ENCODE measurements around the gene SF1. TPM values are rescaled to one million over a fixed set of nuclear protein-coding genes. Genes with fewer than 3 reads are reported as not detected.
A peak's percentile ranks its signal among the peaks of the same experiment; 100 is the strongest.

Gene SF1
- total and polyA plus RNA-seq, 2 donors from 2014 or later, result 87.5 to 320 TPM

DNA sequence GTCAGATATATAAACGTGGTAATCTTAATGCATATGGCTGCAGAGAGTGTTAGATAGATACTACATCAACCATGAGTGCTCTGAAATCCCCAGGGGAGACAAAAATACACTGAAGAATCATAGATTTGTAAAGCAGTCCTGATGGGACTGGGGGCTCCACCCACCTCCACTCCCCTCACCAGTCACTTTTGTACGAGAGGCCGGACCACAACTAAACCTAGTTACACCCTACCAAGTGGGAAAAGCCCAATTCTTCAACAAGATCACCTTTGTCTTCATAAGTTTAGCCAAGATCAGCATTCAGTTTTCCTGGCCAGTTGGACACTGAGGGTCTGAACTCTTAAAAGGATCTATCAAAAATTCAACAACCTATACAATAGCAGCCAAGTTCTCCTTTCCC, 1.5 kb downstream of the SF1 start:
- FAIRE-seq, result no peak
- TF ChIP-seq, protein P1, sequence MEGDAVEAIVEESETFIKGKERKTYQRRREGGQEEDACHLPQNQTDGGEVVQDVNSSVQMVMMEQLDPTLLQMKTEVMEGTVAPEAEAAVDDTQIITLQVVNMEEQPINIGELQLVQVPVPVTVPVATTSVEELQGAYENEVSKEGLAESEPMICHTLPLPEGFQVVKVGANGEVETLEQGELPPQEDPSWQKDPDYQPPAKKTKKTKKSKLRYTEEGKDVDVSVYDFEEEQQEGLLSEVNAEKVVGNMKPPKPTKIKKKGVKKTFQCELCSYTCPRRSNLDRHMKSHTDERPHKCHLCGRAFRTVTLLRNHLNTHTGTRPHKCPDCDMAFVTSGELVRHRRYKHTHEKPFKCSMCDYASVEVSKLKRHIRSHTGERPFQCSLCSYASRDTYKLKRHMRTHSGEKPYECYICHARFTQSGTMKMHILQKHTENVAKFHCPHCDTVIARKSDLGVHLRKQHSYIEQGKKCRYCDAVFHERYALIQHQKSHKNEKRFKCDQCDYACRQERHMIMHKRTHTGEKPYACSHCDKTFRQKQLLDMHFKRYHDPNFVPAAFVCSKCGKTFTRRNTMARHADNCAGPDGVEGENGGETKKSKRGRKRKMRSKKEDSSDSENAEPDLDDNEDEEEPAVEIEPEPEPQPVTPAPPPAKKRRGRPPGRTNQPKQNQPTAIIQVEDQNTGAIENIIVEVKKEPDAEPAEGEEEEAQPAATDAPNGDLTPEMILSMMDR (IDR thresholded peaks at IDR 0.05; ENCODE audit: borderline replicate concordance, extremely low read depth, insufficient read depth), result no peak
- peak overlapping the region; percentile 74 to 93 (median 88) for H3K9ac ChIP-seq (ENCODE audit: low read length in 3 of 3)
- H3K4me3 ChIP-seq (ENCODE audit: low read length in 3 of 3), result peak overlapping the region; percentile 88 to 99 (median 96)
- H3K27me3 ChIP-seq (ENCODE audit: control insufficient read depth, insufficient read depth, low read length), result no peaks in the 10 kb centered on the region
- H3K9me3 ChIP-seq (ENCODE audit: control insufficient read depth in 2 of 3, insufficient read depth in 1 of 3, low read length in 3 of 3), result no peaks in the 10 kb centered on the region
- H3K36me3 ChIP-seq (ENCODE audit: control insufficient read depth in 2 of 3, insufficient read depth in 3 of 3, low read length in 3 of 3), result peaks cover 28 to 47% (median 42%) of the 10 kb centered on the region in 3 donors
- intact Hi-C loops (cut with DNase I), result no loop called here
- peaks cover 6 to 27% (median 14%) of the 10 kb centered on the region in 3 donors for H3K4me1 ChIP-seq (ENCODE audit: control insufficient read depth in 2 of 3, insufficient read depth in 2 of 3, low read depth in 1 of 3, low read length in 3 of 3)
- peak overlapping the region in 1 of 2 donors; percentile 59 for H3K27ac ChIP-seq (ENCODE audit: low read depth in 2 of 2, low read length in 2 of 2)
- peak in 2 of 5 donors; percentile 22 for DNase-seq

DNA sequence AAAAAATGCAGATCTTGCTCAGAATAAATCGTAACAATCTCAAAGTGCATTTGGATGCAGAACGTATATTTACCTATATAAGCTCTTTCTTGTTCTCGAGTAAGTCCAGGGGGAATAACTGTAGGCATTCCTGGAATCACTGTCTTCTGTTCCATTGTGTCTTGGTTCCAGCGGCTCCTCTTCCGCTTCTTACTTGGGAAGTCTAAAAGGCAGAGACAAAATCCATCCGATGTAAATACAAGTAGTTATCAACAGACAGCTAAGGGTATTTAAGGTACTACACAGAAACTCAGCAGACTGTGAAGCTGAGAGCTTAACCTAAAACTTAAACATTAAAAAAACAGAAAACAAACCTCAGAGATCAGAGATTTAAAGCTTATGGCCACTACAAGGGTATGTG, 1.9 kb downstream of the SF1 start:
- intact Hi-C loops (cut with DNase I), result no loop called here
- peaks cover 6 to 27% (median 14%) of the 10 kb centered on the region in 3 donors for H3K4me1 ChIP-seq (ENCODE audit: control insufficient read depth in 2 of 3, insufficient read depth in 2 of 3, low read depth in 1 of 3, low read length in 3 of 3)
- TF ChIP-seq, protein P1 (IDR thresholded peaks at IDR 0.05; ENCODE audit: borderline replicate concordance, extremely low read depth, insufficient read depth), result no peak
- DNase-seq (no peak), FAIRE-seq (no peak)
- H3K4me3 ChIP-seq (ENCODE audit: low read length in 3 of 3), result peak overlapping the region in 2 of 3 donors; percentile 88 to 99
- H3K9me3 ChIP-seq (ENCODE audit: control insufficient read depth in 2 of 3, insufficient read depth in 1 of 3, low read length in 3 of 3), result no peaks in the 10 kb centered on the region
- H3K27ac ChIP-seq (ENCODE audit: low read depth in 2 of 2, low read length in 2 of 2), result no peak overlapping the region
- peak overlapping the region in 1 of 3 donors; percentile 88 for H3K9ac ChIP-seq (ENCODE audit: low read length in 3 of 3)
- H3K36me3 ChIP-seq (ENCODE audit: control insufficient read depth in 2 of 3, insufficient read depth in 3 of 3, low read length in 3 of 3), result peaks cover 28 to 51% (median 45%) of the 10 kb centered on the region in 3 donors
- H3K27me3 ChIP-seq (ENCODE audit: control insufficient read depth, insufficient read depth, low read length), result no peaks in the 10 kb centered on the region

DNA sequence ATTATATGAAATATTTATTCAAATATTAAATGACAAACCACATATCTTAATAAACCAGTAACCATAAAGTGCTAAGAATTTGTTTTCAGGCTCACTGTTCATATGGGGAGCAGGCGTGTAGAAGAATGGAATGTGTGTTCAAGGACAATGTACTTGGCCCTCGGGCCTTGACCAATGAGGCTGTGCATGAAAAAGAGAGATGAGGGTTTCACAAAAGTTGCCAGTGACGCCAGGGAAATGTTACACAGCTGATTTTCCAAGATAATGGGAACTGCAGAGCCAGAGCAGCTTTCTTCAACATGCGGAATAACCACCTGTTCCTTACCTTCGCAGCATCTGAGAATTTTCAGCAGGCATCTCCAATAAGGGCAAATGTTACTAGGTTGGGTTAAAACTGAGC, 4.2 kb downstream of the SF1 start:
- Histone ChIP-seq H3K27me3 (ENCODE audit: control insufficient read depth, insufficient read depth, low read length) (no peaks in the 10 kb centered on the region), H3K9ac (ENCODE audit: low read length in 3 of 3) (no peak overlapping the region), H3K4me1 (ENCODE audit: control insufficient read depth in 2 of 3, insufficient read depth in 2 of 3, low read depth in 1 of 3, low read length in 3 of 3) (peaks cover 6 to 27% (median 14%) of the 10 kb centered on the region in 3 donors), H3K4me3 (ENCODE audit: low read length in 3 of 3) (no peak overlapping the region), H3K36me3 (ENCODE audit: control insufficient read depth in 2 of 3, insufficient read depth in 3 of 3, low read length in 3 of 3) (peaks cover 44 to 74% (median 66%) of the 10 kb centered on the region in 3 donors), H3K9me3 (ENCODE audit: control insufficient read depth in 2 of 3, insufficient read depth in 1 of 3, low read length in 3 of 3) (no peaks in the 10 kb centered on the region), H3K27ac (ENCODE audit: low read depth in 2 of 2, low read length in 2 of 2) (no peak overlapping the region)
- TF ChIP-seq, protein P1 (IDR thresholded peaks at IDR 0.05; ENCODE audit: borderline replicate concordance, extremely low read depth, insufficient read depth), result no peak
- FAIRE-seq (no peak), DNase-seq (peak in 1 of 5 donors; percentile 13)
- intact Hi-C loops (cut with DNase I), result no loop called here

All from kidney (tissue), 14 donors.